Activated CD8-positive, alpha-beta memory T cell treated with anti-CD3 and anti-CD28 coated beads for 36 hours (primary cell): Measurements from ENCODE around the gene RNU7-1. TPM values are rescaled to one million over a fixed set of nuclear protein-coding genes. Genes with fewer than 3 reads are reported as not detected.

Experiments used
- CTCF ChIA-PET: fragments of 350-600 bp; sonication (Branson Sonifier 250); formaldehyde crosslinking; loops from one replicate; lab custom pipeline; 2021; ENCODE audit warnings: antibody characterized with exemption; lab: Charles Lee
- POLR2A ChIA-PET: fragments of 350-600 bp; sonication (Branson Sonifier 250); formaldehyde crosslinking; loops from one replicate; lab custom pipeline; 2021; ENCODE audit warnings: antibody characterized with exemption; lab: Charles Lee
- total RNA-seq, 2 experiments: library from RNA; stranded (reverse); gene quantifications; one replicate each; pipeline ENCODE4 v1.2.3, GENCODE V29; 2021

Gene RNU7-1
- total RNA-seq, 2 experiments from 2014 or later: not detected

DNA sequence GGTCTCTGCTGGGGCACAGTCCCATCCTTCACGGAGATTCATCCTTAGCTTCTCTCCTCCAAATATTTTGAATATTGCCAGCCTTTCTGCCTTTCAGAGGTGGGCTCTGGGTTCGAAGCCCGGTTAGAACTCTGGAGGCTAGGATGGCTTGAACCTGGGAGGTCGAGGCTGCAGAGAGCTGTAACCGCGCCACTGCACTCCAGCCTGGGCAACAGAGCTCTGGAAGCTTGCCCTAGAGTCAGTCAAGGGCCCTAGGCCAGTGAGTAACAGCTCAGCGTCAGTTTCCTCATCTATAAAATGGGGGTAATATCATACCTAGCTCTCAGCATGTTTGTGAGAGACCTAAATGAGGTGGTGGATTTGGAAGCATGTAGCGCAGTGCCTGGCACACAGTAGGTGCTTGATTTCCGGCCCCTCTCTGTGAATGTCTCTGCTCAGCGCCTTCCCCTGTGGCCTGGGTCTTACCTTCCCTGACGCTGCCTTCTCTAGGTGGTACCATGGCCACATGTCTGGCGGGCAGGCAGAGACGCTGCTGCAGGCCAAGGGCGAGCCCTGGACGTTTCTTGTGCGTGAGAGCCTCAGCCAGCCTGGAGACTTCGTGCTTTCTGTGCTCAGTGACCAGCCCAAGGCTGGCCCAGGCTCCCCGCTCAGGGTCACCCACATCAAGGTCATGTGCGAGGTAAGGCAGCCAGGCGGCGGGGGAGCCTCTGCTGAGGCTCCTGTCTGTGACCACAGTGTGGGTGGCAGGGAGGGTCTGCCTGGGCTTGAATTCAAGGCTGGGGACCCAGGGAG, 10.9 kb downstream of the RNU7-1 start:
- ChIA-PET POLR2A (interaction anchor here (1.0 to 13.5 kb wide), 3 partner anchors 7 to 16 kb away, joined by 4 to 353 read pairs (median 5); partner anchors contain the start of genes C12orf57, PTPN6 and RNU7-1), CTCF (interaction anchor here (1.9 to 13.2 kb wide), 2 partner anchors 7 to 10 kb away, joined by 9 to 337 read pairs; partner anchors contain the start of genes C12orf57, PTPN6 and RNU7-1)

DNA sequence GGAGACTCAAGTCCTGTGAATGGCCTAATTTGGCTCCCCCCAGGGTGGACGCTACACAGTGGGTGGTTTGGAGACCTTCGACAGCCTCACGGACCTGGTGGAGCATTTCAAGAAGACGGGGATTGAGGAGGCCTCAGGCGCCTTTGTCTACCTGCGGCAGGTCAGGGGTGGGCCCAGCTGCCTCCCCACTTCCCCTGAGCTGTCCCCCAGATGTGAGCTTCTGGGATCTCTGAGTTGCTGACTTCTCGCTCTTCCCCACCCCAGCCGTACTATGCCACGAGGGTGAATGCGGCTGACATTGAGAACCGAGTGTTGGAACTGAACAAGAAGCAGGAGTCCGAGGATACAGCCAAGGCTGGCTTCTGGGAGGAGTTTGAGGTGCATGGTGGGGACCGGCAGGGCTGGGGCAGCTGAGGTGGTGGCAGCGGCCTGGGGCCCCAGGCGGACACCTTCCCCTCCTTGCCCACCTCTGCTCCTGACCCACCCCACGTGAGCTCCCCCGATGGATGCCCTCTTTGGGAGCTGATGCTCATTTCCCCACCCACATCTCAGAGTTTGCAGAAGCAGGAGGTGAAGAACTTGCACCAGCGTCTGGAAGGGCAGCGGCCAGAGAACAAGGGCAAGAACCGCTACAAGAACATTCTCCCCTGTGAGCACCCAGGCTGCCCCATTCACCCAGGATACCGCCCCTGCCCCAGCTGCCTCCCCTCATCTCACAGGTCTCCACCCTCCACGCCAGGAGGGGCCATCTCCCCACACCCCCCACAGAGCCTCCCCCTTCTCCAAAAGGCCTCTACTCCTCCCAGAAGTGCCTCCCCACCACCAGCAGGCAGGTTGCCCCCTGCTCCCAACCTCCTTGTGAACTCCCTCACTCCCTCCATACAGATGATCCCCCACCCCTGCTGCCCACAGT, 11.7 kb downstream of the RNU7-1 start:
- CTCF ChIA-PET: interaction anchor here (0.7 to 13.2 kb wide), 5 partner anchors 8 to 18 kb away, joined by 3 to 337 read pairs (median 6); partner anchors contain the start of genes C12orf57, PTPN6 and RNU7-1
- POLR2A ChIA-PET: interaction anchor here (1.0 to 13.5 kb wide), 2 partner anchors 8 to 9 kb away, joined by 5 to 353 read pairs; partner anchors contain the start of genes C12orf57, PTPN6 and RNU7-1

GRCh38 chr12:6956021-6956727, 12.6 kb downstream of the RNU7-1 start:
- ChIA-PET CTCF (interaction anchor here (0.7 to 13.2 kb wide), 4 partner anchors 8 to 18 kb away, joined by 3 to 337 read pairs (median 4); partner anchors contain the start of genes C12orf57, PTPN6 and RNU7-1), POLR2A (interaction anchor here (13.5 kb wide), 1 partner anchor 9 kb away, joined by 353 read pairs; the partner anchor contains the start of genes C12orf57, PTPN6 and RNU7-1)

- CTCF ChIA-PET: interaction anchor here (1.4 to 13.2 kb wide), 3 partner anchors 10 to 19 kb away, joined by 6 to 337 read pairs (median 52); partner anchors contain the start of genes C12orf57, PTPN6 and RNU7-1
- POLR2A ChIA-PET: interaction anchor here (13.5 kb wide), 1 partner anchor 10 kb away, joined by 353 read pairs; the partner anchor contains the start of genes C12orf57, PTPN6 and RNU7-1
These were observed 13.6 kb downstream of the RNU7-1 start for GRCh38 chr12:6957151-6957701.

GRCh38 chr12:6957741-6958608, 14.4 kb downstream of the RNU7-1 start:
- POLR2A ChIA-PET: interaction anchor here (1.4 to 13.5 kb wide), 2 partner anchors 11 to 18 kb away, joined by 4 to 353 read pairs; partner anchors contain the start of genes C12orf57, PTPN6 and RNU7-1
- CTCF ChIA-PET: interaction anchor here (1.5 to 13.2 kb wide), 4 partner anchors 10 to 32 kb away, joined by 4 to 337 read pairs (median 30); partner anchors contain the start of genes C12orf57, PTPN6 and RNU7-1

GRCh38 chr12:6958609-6959057, 15.0 kb downstream of the RNU7-1 start:
- ChIA-PET POLR2A (interaction anchor here (1.0 to 13.5 kb wide), 5 partner anchors 10 to 89 kb away, joined by 3 to 353 read pairs (median 7); partner anchors contain the start of genes C12orf57, PTPN6 and RNU7-1), CTCF (interaction anchor here (0.9 to 13.2 kb wide), 5 partner anchors 10 to 67 kb away, joined by 4 to 337 read pairs (median 8); partner anchors contain the start of genes C12orf57, PTPN6 and RNU7-1)

- CTCF ChIA-PET: interaction anchor here (0.9 to 13.2 kb wide), 5 partner anchors 10 to 68 kb away, joined by 4 to 337 read pairs (median 8); partner anchors contain the start of genes C12orf57, PTPN6 and RNU7-1
- POLR2A ChIA-PET: interaction anchor here (1.0 to 13.5 kb wide), 5 partner anchors 10 to 90 kb away, joined by 3 to 353 read pairs (median 7); partner anchors contain the start of genes C12orf57, PTPN6 and RNU7-1
These were observed 15.6 kb downstream of the RNU7-1 start for GRCh38 chr12:6959058-6959804.

GRCh38 chr12:6959805-6960592, 16.4 kb downstream of the RNU7-1 start:
- CTCF ChIA-PET: interaction anchor here (0.9 to 13.2 kb wide), 6 partner anchors 9 to 153 kb away, joined by 3 to 337 read pairs (median 6); partner anchors contain the start of genes C12orf57, CDCA3, PTPN6 and RNU7-1

GRCh38 chr12:6960593-6961277, 17.1 kb downstream of the RNU7-1 start:
- POLR2A ChIA-PET: interaction anchor here (1.0 to 13.5 kb wide), 6 partner anchors 13 to 89 kb away, joined by 3 to 353 read pairs (median 7); partner anchors contain the start of genes C12orf57, LPCAT3, PTPN6 and RNU7-1
- CTCF ChIA-PET: interaction anchor here (0.9 to 13.2 kb wide), 9 partner anchors 9 to 152 kb away, joined by 3 to 337 read pairs (median 4); partner anchors contain the start of genes C12orf57, CDCA3, PTPN6 and RNU7-1

More at GRCh38 chr12:6959805-6960592, 16.4 kb downstream of the RNU7-1 start:
- POLR2A ChIA-PET: interaction anchor here (1.0 to 13.5 kb wide), 8 partner anchors 9 to 91 kb away, joined by 3 to 353 read pairs (median 7); partner anchors contain the start of genes C12orf57, LPCAT3, PTPN6 and RNU7-1

GRCh38 chr12:6961278-6961694, 17.7 kb downstream of the RNU7-1 start:
- ChIA-PET CTCF (interaction anchor here (0.9 to 13.2 kb wide), 10 partner anchors 8 to 152 kb away, joined by 3 to 337 read pairs (median 4); partner anchors contain the start of genes C12orf57, CDCA3, PTPN6 and RNU7-1), POLR2A (interaction anchor here (0.6 to 13.5 kb wide), 7 partner anchors 14 to 89 kb away, joined by 3 to 353 read pairs (median 7); partner anchors contain the start of genes C12orf57, LPCAT3, PTPN6 and RNU7-1)

GRCh38 chr12:6961695-6962284, 18.2 kb downstream of the RNU7-1 start:
- POLR2A ChIA-PET: interaction anchor here (0.6 to 13.5 kb wide), 6 partner anchors 14 to 90 kb away, joined by 4 to 353 read pairs (median 7); partner anchors contain the start of genes C12orf57, LPCAT3, PTPN6 and RNU7-1
- CTCF ChIA-PET: interaction anchor here (1.2 to 13.2 kb wide), 8 partner anchors 7 to 146 kb away, joined by 3 to 337 read pairs (median 4); partner anchors contain the start of genes C12orf57, CDCA3, PTPN6 and RNU7-1

DNA sequence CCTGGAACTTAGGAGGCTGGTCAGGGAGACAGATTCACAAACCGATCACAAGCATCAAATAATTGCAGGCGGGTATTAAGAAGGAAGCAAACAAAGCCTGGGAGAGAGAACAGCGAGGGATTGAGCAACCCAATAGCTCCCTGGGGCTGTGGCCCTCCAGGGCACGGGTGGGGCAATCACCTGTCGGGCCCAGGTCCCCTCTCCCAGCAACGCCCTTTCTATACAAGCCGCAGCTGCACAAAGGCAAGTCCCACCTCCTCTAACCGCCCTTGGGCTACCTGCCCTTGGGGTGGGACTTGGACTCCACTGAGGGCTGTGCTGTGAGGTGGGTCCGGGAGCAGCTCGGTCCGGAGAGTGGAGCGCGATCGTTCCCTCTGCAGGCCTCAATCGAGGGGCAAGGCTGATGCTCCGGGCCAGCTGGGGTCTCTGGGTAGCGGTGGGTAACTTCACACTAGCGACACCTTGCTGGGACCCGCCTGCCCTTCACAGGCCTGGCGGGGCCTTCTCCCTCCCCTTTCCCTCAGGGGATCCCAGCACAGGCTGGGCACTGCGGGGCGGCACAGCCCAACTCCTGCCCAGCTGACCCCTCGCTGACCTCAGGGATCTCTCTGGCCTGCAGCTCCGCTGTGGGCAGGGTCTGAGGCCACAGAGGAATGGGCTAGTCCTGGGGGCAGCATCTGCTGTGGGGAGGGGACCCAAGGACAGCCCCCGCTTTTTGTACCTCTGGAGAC, 18.8 kb downstream of the RNU7-1 start:
- ChIA-PET CTCF (interaction anchor here (0.6 to 13.2 kb wide), 5 partner anchors 15 to 250 kb away, joined by 3 to 337 read pairs (median 5); partner anchors contain the start of genes C12orf57, PTPN6 and RNU7-1), POLR2A (interaction anchor here (1.6 to 13.5 kb wide), 4 partner anchors 15 to 90 kb away, joined by 5 to 353 read pairs (median 11); partner anchors contain the start of genes C12orf57, LPCAT3, PTPN6 and RNU7-1)
